Esophagus muscularis mucosa (tissue), 4 donors: Measurements from ENCODE around the gene KRT28. TPM values are rescaled to one million over a fixed set of nuclear protein-coding genes. Genes with fewer than 3 reads are reported as not detected.

ENCODE experiments used
- DNase-seq: peaks from one replicate; pipeline ENCODE4 v3.0.0-alpha.2; 2017; ENCODE audit errors: extremely low spot score
- H3K27ac ChIP-seq, 4 donors: fragments of 200-600 bp; sonication (generic); replicated peaks in 1 of 4; 1 replicate in 3 of 4; 2 replicates in 1 of 4; pipeline ENCODE4 v1.5.1; 2016 to 2019; ENCODE audit warnings: mild to moderate bottlenecking in 1 of 4
- H3K27me3 ChIP-seq, 4 donors: fragments of 200-600 bp; sonication (generic); one replicate each; pipeline versions ENCODE4 v1.5.1 to v1.6.0; 2016 to 2019
- H3K36me3 ChIP-seq, 4 donors: fragments of 200-600 bp; sonication (generic); one replicate each; pipeline ENCODE4 v1.5.1; 2016 to 2019
- H3K4me1 ChIP-seq, 4 donors: fragments of 200-600 bp; sonication (generic); one replicate each; pipeline ENCODE4 v1.5.1; 2016 to 2019
- H3K4me3 ChIP-seq, 4 donors: fragments of 200-600 bp; sonication (generic); 1 replicate in 2 of 4; 2 replicates in 2 of 4; pipeline ENCODE4 v1.5.1; 2016 to 2019; ENCODE audit warnings: mild to moderate bottlenecking in 4 of 4, moderate library complexity in 1 of 4
- H3K9me3 ChIP-seq, 4 donors: fragments of 200-600 bp; sonication (generic); 1 replicate in 3 of 4; 2 replicates in 1 of 4; pipeline ENCODE4 v1.5.1; 2016 to 2019
- CTCF ChIP-seq, 3 experiments: fragments of 200-600 bp in 2 of 3; fragments of 450-650 bp in 1 of 3; sonication (generic) in 2 of 3; IDR thresholded peaks; one replicate each; pipeline ENCODE4 v1.5.1; 2017 to 2019; ENCODE audit warnings: antibody characterized with exemption in 3 of 3, mild to moderate bottlenecking in 2 of 3, moderate library complexity in 1 of 3
- EP300 ChIP-seq: sonication (generic); formaldehyde crosslinking; IDR thresholded peaks from one replicate; pipeline ENCODE4 v1.6.1; 2017; ENCODE audit warnings: antibody characterized with exemption
- POLR2A ChIP-seq: fragments of 450-650 bp; IDR thresholded peaks from one replicate; pipeline ENCODE4 v1.6.1; 2017; ENCODE audit warnings: antibody characterized with exemption, moderate library complexity, mild to moderate bottlenecking, low read depth
- POLR2AphosphoS5 ChIP-seq, 2 donors: sonication (generic); formaldehyde crosslinking; IDR thresholded peaks; one replicate each; pipeline ENCODE4 v1.6.1; 2017; ENCODE audit warnings: antibody characterized with exemption in 2 of 2
- WGBS: methylation state at CpG from one replicate; pipeline ENCODE4 v1.1.5; 2018; 5-methylcytosine and 5-hydroxymethylcytosine counted together
- intact Hi-C: fragments of 100-400 bp; cut with DNase I; formaldehyde crosslinking; loops from one replicate; pipeline ENCODE4 v1.15.1; 2023
- total RNA-seq, 4 donors: library from RNA; depleted of rRNA; stranded (reverse); fragments of >200 nt; gene quantifications; one replicate each; pipeline versions ENCODE4 v1.1.0 to v1.2.1, GENCODE V29; 2016

KRT28 gene
- total RNA-seq, 4 donors from 2014 or later = not detected

- WGBS = 84% methylated on average over 3 of the region's 3 CpGs
- DNase-seq = no peak
- Histone ChIP-seq H3K36me3 (peaks cover 0 to 24% (median 12%) of the 10 kb centered on the region in 4 donors), H3K27me3 (no peaks in the 10 kb centered on the region), H3K27ac (no peak overlapping the region), H3K4me1 (peaks cover 5 to 18% (median 16%) of the 10 kb centered on the region in 4 donors), H3K9me3 (no peaks in the 10 kb centered on the region), H3K4me3 (no peak overlapping the region)
- intact Hi-C loops = no loop called here
- TF ChIP-seq CTCF (IDR thresholded peaks at IDR 0.05) (no peak), EP300 (no peak), POLR2A (no peak), POLR2AphosphoS5 (IDR thresholded peaks at IDR 0.05) (no peak)
These were observed 33.1 kb upstream of the KRT28 start for GRCh38 chr17:40832840-40833239.

GRCh38 chr17:40830085-40830776 lies 30.5 kb upstream of the KRT28 start:
- intact Hi-C loops = no loop called here
- Histone ChIP-seq H3K4me3 (no peak overlapping the region), H3K36me3 (peaks cover 0 to 11% (median 9%) of the 10 kb centered on the region in 4 donors), H3K27me3 (no peaks in the 10 kb centered on the region), H3K27ac (peak overlapping the region in 3 of 4 donors; percentile 72 to 81 (median 72)), H3K9me3 (no peaks in the 10 kb centered on the region), H3K4me1 (peaks cover 8 to 25% (median 21%) of the 10 kb centered on the region in 4 donors)
- no peak for DNase-seq
- TF ChIP-seq POLR2AphosphoS5 (IDR thresholded peaks at IDR 0.05) (no peak), EP300 (no peak), POLR2A (no peak), CTCF (IDR thresholded peaks at IDR 0.05) (no peak)
- 87% methylated on average over 2 of the region's 2 CpGs for WGBS

GRCh38 chr17:40828454-40829044 lies 28.8 kb upstream of the KRT28 start:
- WGBS = 33% methylated on average over 4 of the region's 4 CpGs
- TF ChIP-seq POLR2A (no peak), CTCF (IDR thresholded peaks at IDR 0.05) (no peak), POLR2AphosphoS5 (IDR thresholded peaks at IDR 0.05) (peak; percentile 18 to 36), EP300 (peak; percentile 20)
- H3K27me3 ChIP-seq = no peaks in the 10 kb centered on the region
- peak overlapping the region; percentile 68 to 81 (median 72) for H3K27ac ChIP-seq
- H3K4me3 ChIP-seq = peak overlapping the region in 2 of 4 donors; percentile 5 to 14
- intact Hi-C loops = no loop called here
- peaks cover 8 to 25% (median 21%) of the 10 kb centered on the region in 4 donors for H3K4me1 ChIP-seq
- H3K36me3 ChIP-seq = no peaks in the 10 kb centered on the region
- no peaks in the 10 kb centered on the region for H3K9me3 ChIP-seq
- DNase-seq = no peak

- DNase-seq = no peak
- Histone ChIP-seq H3K4me1 (peaks cover 8 to 25% (median 21%) of the 10 kb centered on the region in 4 donors), H3K4me3 (peak overlapping the region in 2 of 4 donors; percentile 5 to 14), H3K9me3 (no peaks in the 10 kb centered on the region), H3K36me3 (no peaks in the 10 kb centered on the region), H3K27ac (peak overlapping the region; percentile 68 to 81 (median 72)), H3K27me3 (no peaks in the 10 kb centered on the region)
- intact Hi-C loops = no loop called here
- TF ChIP-seq POLR2AphosphoS5 (IDR thresholded peaks at IDR 0.05) (no peak), EP300 (no peak), POLR2A (no peak), CTCF (IDR thresholded peaks at IDR 0.05) (no peak)
- WGBS = 52% methylated on average over 7 of the region's 7 CpGs
These were observed 28.1 kb upstream of the KRT28 start for GRCh38 chr17:40827746-40828453.
